ENCODE data around the gene SLC39A11.

Gene SLC39A11

DNA sequence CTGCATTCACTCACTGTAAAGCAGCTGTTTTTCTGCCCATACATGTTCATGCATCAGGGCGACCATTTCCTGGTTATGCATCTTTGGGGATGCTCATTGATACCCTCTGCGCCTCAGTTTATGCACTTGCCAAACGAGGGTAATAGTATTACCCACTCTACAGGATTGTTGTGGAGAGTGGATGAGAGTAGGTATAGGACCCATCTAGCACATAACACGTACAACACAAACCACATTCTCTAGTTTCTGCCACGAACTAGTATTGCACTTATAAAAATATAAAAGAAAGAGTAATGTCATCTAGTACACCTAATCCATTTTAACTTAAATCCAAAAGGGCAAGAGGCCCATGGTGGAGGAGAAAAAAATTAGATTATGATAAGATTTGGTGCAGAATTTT is 231.7 kb downstream of the SLC39A11 start:
- ATAC-seq, result no peak
- TF ChIP-seq ESRRG (CRISPR knock-in tag; IDR thresholded peaks at IDR 0.05) (no peak), ZNF565 (CRISPR knock-in tag; conservative IDR thresholded peaks at IDR 0.05; ENCODE audit: low read depth) (no peak), RARB (CRISPR knock-in tag; IDR thresholded peaks at IDR 0.05) (no peak), ARNTL (CRISPR knock-in tag; IDR thresholded peaks at IDR 0.05; ENCODE audit: borderline replicate concordance, low read depth) (no peak), BACH2 (CRISPR knock-in tag; IDR thresholded peaks at IDR 0.05; ENCODE audit: borderline replicate concordance) (no peak), ISL1 (CRISPR knock-in tag; IDR thresholded peaks at IDR 0.05) (no peak)
- TF ChIP-seq, protein P1, sequence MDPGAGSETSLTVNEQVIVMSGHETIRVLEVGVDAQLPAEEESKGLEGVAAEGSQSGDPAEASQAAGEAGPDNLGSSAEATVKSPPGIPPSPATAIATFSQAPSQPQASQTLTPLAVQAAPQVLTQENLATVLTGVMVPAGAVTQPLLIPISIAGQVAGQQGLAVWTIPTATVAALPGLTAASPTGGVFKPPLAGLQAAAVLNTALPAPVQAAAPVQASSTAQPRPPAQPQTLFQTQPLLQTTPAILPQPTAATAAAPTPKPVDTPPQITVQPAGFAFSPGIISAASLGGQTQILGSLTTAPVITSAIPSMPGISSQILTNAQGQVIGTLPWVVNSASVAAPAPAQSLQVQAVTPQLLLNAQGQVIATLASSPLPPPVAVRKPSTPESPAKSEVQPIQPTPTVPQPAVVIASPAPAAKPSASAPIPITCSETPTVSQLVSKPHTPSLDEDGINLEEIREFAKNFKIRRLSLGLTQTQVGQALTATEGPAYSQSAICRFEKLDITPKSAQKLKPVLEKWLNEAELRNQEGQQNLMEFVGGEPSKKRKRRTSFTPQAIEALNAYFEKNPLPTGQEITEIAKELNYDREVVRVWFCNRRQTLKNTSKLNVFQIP (CRISPR knock-in tag; IDR thresholded peaks at IDR 0.05; ENCODE audit: borderline replicate concordance, low read depth), result no peak
- TF ChIP-seq, protein P2, sequence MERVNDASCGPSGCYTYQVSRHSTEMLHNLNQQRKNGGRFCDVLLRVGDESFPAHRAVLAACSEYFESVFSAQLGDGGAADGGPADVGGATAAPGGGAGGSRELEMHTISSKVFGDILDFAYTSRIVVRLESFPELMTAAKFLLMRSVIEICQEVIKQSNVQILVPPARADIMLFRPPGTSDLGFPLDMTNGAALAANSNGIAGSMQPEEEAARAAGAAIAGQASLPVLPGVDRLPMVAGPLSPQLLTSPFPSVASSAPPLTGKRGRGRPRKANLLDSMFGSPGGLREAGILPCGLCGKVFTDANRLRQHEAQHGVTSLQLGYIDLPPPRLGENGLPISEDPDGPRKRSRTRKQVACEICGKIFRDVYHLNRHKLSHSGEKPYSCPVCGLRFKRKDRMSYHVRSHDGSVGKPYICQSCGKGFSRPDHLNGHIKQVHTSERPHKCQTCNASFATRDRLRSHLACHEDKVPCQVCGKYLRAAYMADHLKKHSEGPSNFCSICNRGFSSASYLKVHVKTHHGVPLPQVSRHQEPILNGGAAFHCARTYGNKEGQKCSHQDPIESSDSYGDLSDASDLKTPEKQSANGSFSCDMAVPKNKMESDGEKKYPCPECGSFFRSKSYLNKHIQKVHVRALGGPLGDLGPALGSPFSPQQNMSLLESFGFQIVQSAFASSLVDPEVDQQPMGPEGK (CRISPR knock-in tag; IDR thresholded peaks at IDR 0.05; ENCODE audit: borderline replicate concordance), result no peak

DNA sequence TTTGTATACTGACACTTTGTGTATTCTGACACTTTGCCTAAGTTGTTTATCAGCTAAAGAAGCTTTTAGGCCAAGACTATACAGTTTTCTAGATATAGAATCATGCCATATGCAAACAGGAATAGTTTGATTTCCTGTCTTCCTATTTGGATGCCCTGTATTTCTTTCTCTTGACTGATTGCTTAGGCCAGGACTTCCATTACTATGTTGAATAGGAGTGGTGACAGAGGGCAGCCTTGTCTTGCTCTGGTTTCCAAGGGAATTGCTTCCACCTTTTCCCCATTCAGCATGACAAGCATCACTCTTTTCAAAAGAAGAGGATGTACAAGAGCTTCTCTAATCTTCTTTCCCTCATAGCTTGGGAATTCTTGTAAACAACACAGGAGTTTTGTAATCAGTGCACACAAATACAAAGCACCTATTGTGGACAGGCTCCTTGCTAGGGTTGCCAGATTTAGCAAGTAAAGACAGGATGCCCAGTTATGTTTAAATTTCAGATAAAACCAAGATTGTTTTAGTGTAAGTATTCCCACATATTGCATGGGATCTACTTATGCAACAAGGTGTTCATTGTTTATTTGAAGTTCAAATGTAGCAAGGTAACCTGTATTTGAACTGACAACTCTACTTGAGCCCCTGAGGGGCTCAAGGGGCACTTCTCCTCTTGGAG is 233.5 kb downstream of the SLC39A11 start:
- ATAC-seq, result no peak
- no peak for TF ChIP-seq ARNTL (CRISPR knock-in tag; IDR thresholded peaks at IDR 0.05; ENCODE audit: borderline replicate concordance, low read depth)
- TF ChIP-seq PPARA (CRISPR knock-in tag; IDR thresholded peaks at IDR 0.05; ENCODE audit: borderline replicate concordance), result no peak
- TF ChIP-seq ZFP30 (CRISPR knock-in tag; IDR thresholded peaks at IDR 0.05), result no peak
- TF ChIP-seq GLIS3 (CRISPR knock-in tag; IDR thresholded peaks at IDR 0.05), result no peak
- TF ChIP-seq ZNF565 (CRISPR knock-in tag; conservative IDR thresholded peaks at IDR 0.05; ENCODE audit: low read depth), result no peak
- TF ChIP-seq ZNF70 (CRISPR knock-in tag; IDR thresholded peaks at IDR 0.05), result no peak
- TF ChIP-seq, protein P3, sequence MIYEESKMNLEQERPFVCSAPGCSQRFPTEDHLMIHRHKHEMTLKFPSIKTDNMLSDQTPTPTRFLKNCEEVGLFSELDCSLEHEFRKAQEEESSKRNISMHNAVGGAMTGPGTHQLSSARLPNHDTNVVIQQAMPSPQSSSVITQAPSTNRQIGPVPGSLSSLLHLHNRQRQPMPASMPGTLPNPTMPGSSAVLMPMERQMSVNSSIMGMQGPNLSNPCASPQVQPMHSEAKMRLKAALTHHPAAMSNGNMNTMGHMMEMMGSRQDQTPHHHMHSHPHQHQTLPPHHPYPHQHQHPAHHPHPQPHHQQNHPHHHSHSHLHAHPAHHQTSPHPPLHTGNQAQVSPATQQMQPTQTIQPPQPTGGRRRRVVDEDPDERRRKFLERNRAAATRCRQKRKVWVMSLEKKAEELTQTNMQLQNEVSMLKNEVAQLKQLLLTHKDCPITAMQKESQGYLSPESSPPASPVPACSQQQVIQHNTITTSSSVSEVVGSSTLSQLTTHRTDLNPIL (CRISPR knock-in tag; IDR thresholded peaks at IDR 0.05; ENCODE audit: low read depth), result no peak
- TF ChIP-seq ISL1 (CRISPR knock-in tag; IDR thresholded peaks at IDR 0.05), result no peak
- TF ChIP-seq ZFP3 (CRISPR knock-in tag; IDR thresholded peaks at IDR 0.05), result no peak
- TF ChIP-seq, protein P2 (CRISPR knock-in tag; IDR thresholded peaks at IDR 0.05; ENCODE audit: borderline replicate concordance), result no peak
- TF ChIP-seq, protein P4, sequence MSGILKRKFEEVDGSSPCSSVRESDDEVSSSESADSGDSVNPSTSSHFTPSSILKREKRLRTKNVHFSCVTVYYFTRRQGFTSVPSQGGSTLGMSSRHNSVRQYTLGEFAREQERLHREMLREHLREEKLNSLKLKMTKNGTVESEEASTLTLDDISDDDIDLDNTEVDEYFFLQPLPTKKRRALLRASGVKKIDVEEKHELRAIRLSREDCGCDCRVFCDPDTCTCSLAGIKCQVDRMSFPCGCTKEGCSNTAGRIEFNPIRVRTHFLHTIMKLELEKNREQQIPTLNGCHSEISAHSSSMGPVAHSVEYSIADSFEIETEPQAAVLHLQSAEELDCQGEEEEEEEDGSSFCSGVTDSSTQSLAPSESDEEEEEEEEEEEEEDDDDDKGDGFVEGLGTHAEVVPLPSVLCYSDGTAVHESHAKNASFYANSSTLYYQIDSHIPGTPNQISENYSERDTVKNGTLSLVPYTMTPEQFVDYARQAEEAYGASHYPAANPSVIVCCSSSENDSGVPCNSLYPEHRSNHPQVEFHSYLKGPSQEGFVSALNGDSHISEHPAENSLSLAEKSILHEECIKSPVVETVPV (CRISPR knock-in tag; IDR thresholded peaks at IDR 0.05), result no peak
- TF ChIP-seq BACH2 (CRISPR knock-in tag; IDR thresholded peaks at IDR 0.05; ENCODE audit: borderline replicate concordance), result no peak
- no peak for TF ChIP-seq ESRRG (CRISPR knock-in tag; IDR thresholded peaks at IDR 0.05)
- no peak for TF ChIP-seq TOX (CRISPR knock-in tag; IDR thresholded peaks at IDR 0.05; ENCODE audit: borderline replicate concordance)
- TF ChIP-seq ZC3H10 (CRISPR knock-in tag; IDR thresholded peaks at IDR 0.05), result no peak
- TF ChIP-seq, protein P5, sequence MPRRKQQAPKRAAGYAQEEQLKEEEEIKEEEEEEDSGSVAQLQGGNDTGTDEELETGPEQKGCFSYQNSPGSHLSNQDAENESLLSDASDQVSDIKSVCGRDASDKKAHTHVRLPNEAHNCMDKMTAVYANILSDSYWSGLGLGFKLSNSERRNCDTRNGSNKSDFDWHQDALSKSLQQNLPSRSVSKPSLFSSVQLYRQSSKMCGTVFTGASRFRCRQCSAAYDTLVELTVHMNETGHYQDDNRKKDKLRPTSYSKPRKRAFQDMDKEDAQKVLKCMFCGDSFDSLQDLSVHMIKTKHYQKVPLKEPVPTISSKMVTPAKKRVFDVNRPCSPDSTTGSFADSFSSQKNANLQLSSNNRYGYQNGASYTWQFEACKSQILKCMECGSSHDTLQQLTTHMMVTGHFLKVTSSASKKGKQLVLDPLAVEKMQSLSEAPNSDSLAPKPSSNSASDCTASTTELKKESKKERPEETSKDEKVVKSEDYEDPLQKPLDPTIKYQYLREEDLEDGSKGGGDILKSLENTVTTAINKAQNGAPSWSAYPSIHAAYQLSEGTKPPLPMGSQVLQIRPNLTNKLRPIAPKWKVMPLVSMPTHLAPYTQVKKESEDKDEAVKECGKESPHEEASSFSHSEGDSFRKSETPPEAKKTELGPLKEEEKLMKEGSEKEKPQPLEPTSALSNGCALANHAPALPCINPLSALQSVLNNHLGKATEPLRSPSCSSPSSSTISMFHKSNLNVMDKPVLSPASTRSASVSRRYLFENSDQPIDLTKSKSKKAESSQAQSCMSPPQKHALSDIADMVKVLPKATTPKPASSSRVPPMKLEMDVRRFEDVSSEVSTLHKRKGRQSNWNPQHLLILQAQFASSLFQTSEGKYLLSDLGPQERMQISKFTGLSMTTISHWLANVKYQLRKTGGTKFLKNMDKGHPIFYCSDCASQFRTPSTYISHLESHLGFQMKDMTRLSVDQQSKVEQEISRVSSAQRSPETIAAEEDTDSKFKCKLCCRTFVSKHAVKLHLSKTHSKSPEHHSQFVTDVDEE (CRISPR knock-in tag; IDR thresholded peaks at IDR 0.05), result no peak
- TF ChIP-seq OSR1 (CRISPR knock-in tag; IDR thresholded peaks at IDR 0.05), result no peak
- no peak for TF ChIP-seq CSDC2 (CRISPR knock-in tag; IDR thresholded peaks at IDR 0.05)
- TF ChIP-seq, protein P1 (CRISPR knock-in tag; IDR thresholded peaks at IDR 0.05; ENCODE audit: borderline replicate concordance, low read depth), result no peak
- no peak for TF ChIP-seq RARB (CRISPR knock-in tag; IDR thresholded peaks at IDR 0.05)

All from SK-N-SH treated with all-trans-retinoic acid at 6 μM for 48 hours (cell line).